Measurements from ENCODE around the gene MYO1D. TPM values are rescaled to one million over a fixed set of nuclear protein-coding genes. Genes with fewer than 3 reads are reported as not detected.
"Not testable (repeated sequence)": the region's sequence is repeated elsewhere in the genome, so short reads cannot be mapped to it uniquely, and the experiment has no call there.

MYO1D gene
- polyA plus RNA-seq, 1 donor: 66.8 TPM

GRCh38 chr17:32659419-32659842, 217.5 kb downstream of the MYO1D start:
- 38% methylated on average over 3 of the region's 5 CpGs for WGBS (ENCODE audit: insufficient coverage, low lambda C conversion rate)
- Histone ChIP-seq H3K36me3 (ENCODE audit: control insufficient read depth, insufficient read depth, low read length) (peaks cover 19% of the 10 kb centered on the region), H3K9me3 (ENCODE audit: control insufficient read depth, low read depth, low read length) (no peaks in the 10 kb centered on the region), H3K27ac (ENCODE audit: low read length) (no peak overlapping the region), H3K4me3 (ENCODE audit: low read length) (no peak overlapping the region), H3K4me1 (ENCODE audit: control insufficient read depth, insufficient read depth, low read length) (peaks cover 3% of the 10 kb centered on the region), H3K27me3 (ENCODE audit: control insufficient read depth, insufficient read depth, low read length) (no peaks in the 10 kb centered on the region)
- peak; percentile 31 to 50 for DNase-seq

- no peaks in the 10 kb centered on the region for H3K27me3 ChIP-seq (ENCODE audit: control insufficient read depth, insufficient read depth, low read length)
- H3K36me3 ChIP-seq (ENCODE audit: control insufficient read depth, insufficient read depth, low read length): peaks cover 21% of the 10 kb centered on the region
- H3K4me3 ChIP-seq (ENCODE audit: low read length): no peak overlapping the region
- H3K27ac ChIP-seq (ENCODE audit: low read length): no peak overlapping the region
- no peak for DNase-seq
- WGBS (ENCODE audit: insufficient coverage, low lambda C conversion rate): 88% methylated on average over 2 of the region's 23 CpGs
- H3K9me3 ChIP-seq (ENCODE audit: control insufficient read depth, low read depth, low read length): no peaks in the 10 kb centered on the region
- peaks cover 3% of the 10 kb centered on the region for H3K4me1 ChIP-seq (ENCODE audit: control insufficient read depth, insufficient read depth, low read length)
Measured at GRCh38 chr17:32658470-32659418, 218.2 kb downstream of the MYO1D start.

- WGBS (ENCODE audit: insufficient coverage, low lambda C conversion rate): 60% methylated on average over 1 of the region's 1 CpG
- DNase-seq: no peak
- H3K4me3 ChIP-seq (ENCODE audit: low read length): no peak overlapping the region
- H3K27ac ChIP-seq (ENCODE audit: low read length): no peak overlapping the region
- H3K36me3 ChIP-seq (ENCODE audit: control insufficient read depth, insufficient read depth, low read length): peaks cover 31% of the 10 kb centered on the region
- H3K4me1 ChIP-seq (ENCODE audit: control insufficient read depth, insufficient read depth, low read length): peaks cover 3% of the 10 kb centered on the region
- H3K27me3 ChIP-seq (ENCODE audit: control insufficient read depth, insufficient read depth, low read length): no peaks in the 10 kb centered on the region
- H3K9me3 ChIP-seq (ENCODE audit: control insufficient read depth, low read depth, low read length): no peaks in the 10 kb centered on the region
Measured at GRCh38 chr17:32656886-32657285, 220.0 kb downstream of the MYO1D start.

- WGBS (ENCODE audit: insufficient coverage, low lambda C conversion rate): no CpG with 5 or more reads among the region's 3 CpGs
Measured at GRCh38 chr17:32654324-32654723, 222.6 kb downstream of the MYO1D start.

DNA sequence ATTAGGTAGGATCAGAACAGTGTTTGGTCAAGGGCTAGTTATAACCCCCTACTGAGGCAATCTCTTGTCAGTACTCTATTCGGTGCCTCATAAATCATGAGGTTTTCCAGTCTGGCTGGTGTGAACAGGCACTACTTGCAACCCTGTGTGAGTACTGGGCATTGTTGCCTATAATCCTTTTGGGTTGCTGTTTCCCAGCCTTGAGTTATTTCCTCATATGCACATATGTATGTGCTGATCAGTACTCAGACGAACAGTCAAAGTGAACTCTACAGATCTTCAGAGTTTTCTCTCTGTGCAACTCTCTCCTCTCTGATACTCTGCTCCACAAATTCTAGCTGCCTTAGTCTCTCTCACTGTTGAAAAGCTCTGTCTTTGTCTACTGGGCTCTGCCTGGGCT, 225.8 kb downstream of the MYO1D start:
- Histone ChIP-seq H3K27me3 (ENCODE audit: control insufficient read depth, insufficient read depth, low read length) (no peaks in the 10 kb centered on the region), H3K27ac (ENCODE audit: low read length) (no peak overlapping the region), H3K36me3 (ENCODE audit: control insufficient read depth, insufficient read depth, low read length) (peaks cover 23% of the 10 kb centered on the region), H3K4me3 (ENCODE audit: low read length) (no peak overlapping the region), H3K9me3 (ENCODE audit: control insufficient read depth, low read depth, low read length) (peaks cover 7% of the 10 kb centered on the region), H3K4me1 (ENCODE audit: control insufficient read depth, insufficient read depth, low read length) (peaks cover 3% of the 10 kb centered on the region)
- no CpG with 5 or more reads among the region's 2 CpGs for WGBS (ENCODE audit: insufficient coverage, low lambda C conversion rate)
- no peak for DNase-seq

More at GRCh38 chr17:32654324-32654723, 222.6 kb downstream of the MYO1D start:
- H3K36me3 ChIP-seq (ENCODE audit: control insufficient read depth, insufficient read depth, low read length): peaks cover 38% of the 10 kb centered on the region
- no peak overlapping the region for H3K4me3 ChIP-seq (ENCODE audit: low read length)
- H3K27me3 ChIP-seq (ENCODE audit: control insufficient read depth, insufficient read depth, low read length): no peaks in the 10 kb centered on the region
- no peak for DNase-seq
- no peak overlapping the region for H3K27ac ChIP-seq (ENCODE audit: low read length)
- H3K4me1 ChIP-seq (ENCODE audit: control insufficient read depth, insufficient read depth, low read length): peaks cover 3% of the 10 kb centered on the region
- H3K9me3 ChIP-seq (ENCODE audit: control insufficient read depth, low read depth, low read length): peaks cover 7% of the 10 kb centered on the region

DNA sequence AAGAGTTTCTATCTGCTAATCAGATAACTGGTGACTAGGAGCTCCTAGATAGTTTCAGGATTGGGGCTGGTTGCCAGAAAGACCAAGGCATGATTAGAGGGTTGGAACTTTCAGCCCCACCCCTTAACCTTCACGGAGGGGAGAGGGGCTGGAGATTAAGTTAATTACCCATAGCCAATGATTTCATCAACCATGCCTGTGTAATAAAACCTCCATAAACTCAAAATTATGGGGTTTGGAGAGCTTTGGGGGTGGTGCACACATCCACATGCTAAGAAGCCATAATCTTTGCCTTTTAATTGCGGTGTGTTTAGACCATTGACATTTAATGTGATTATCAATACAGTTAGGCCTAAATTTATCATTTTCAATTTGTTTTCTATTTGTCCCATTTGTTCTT, 228.5 kb downstream of the MYO1D start:
- 100% methylated on average over 1 of the region's 2 CpGs for WGBS (ENCODE audit: insufficient coverage, low lambda C conversion rate)
- Histone ChIP-seq H3K4me1 (ENCODE audit: control insufficient read depth, insufficient read depth, low read length) (no peaks in the 10 kb centered on the region), H3K27ac (ENCODE audit: low read length) (no peak overlapping the region), H3K36me3 (ENCODE audit: control insufficient read depth, insufficient read depth, low read length) (peaks cover 14% of the 10 kb centered on the region), H3K9me3 (ENCODE audit: control insufficient read depth, low read depth, low read length) (peaks cover 7% of the 10 kb centered on the region), H3K27me3 (ENCODE audit: control insufficient read depth, insufficient read depth, low read length) (no peaks in the 10 kb centered on the region), H3K4me3 (ENCODE audit: low read length) (no peak overlapping the region)
- no peak for DNase-seq

GRCh38 chr17:32646941-32647340, 230.0 kb downstream of the MYO1D start:
- H3K4me3 ChIP-seq (ENCODE audit: low read length): no peak overlapping the region
- H3K27ac ChIP-seq (ENCODE audit: low read length): no peak overlapping the region
- WGBS (ENCODE audit: insufficient coverage, low lambda C conversion rate): no CpG with 5 or more reads among the region's 2 CpGs
- no peaks in the 10 kb centered on the region for H3K4me1 ChIP-seq (ENCODE audit: control insufficient read depth, insufficient read depth, low read length)
- peaks cover 7% of the 10 kb centered on the region for H3K36me3 ChIP-seq (ENCODE audit: control insufficient read depth, insufficient read depth, low read length)
- DNase-seq: no peak
- no peaks in the 10 kb centered on the region for H3K27me3 ChIP-seq (ENCODE audit: control insufficient read depth, insufficient read depth, low read length)
- peaks cover 7% of the 10 kb centered on the region for H3K9me3 ChIP-seq (ENCODE audit: control insufficient read depth, low read depth, low read length)

- WGBS (ENCODE audit: insufficient coverage, low lambda C conversion rate): no CpG with 5 or more reads among the region's 2 CpGs
- H3K9me3 ChIP-seq (ENCODE audit: control insufficient read depth, low read depth, low read length); DNase-seq; H3K27ac ChIP-seq (ENCODE audit: low read length); H3K4me3 ChIP-seq (ENCODE audit: low read length); H3K36me3 ChIP-seq (ENCODE audit: control insufficient read depth, insufficient read depth, low read length); H3K27me3 ChIP-seq (ENCODE audit: control insufficient read depth, insufficient read depth, low read length); H3K4me1 ChIP-seq (ENCODE audit: control insufficient read depth, insufficient read depth, low read length): not testable (repeated sequence)
Measured at GRCh38 chr17:32641514-32641913, 235.4 kb downstream of the MYO1D start.

- WGBS (ENCODE audit: insufficient coverage, low lambda C conversion rate): 32% methylated on average over 2 of the region's 5 CpGs
- no peaks in the 10 kb centered on the region for H3K4me1 ChIP-seq (ENCODE audit: control insufficient read depth, insufficient read depth, low read length)
- DNase-seq: no peak
Measured at GRCh38 chr17:32636598-32637218, 240.2 kb downstream of the MYO1D start.

DNA sequence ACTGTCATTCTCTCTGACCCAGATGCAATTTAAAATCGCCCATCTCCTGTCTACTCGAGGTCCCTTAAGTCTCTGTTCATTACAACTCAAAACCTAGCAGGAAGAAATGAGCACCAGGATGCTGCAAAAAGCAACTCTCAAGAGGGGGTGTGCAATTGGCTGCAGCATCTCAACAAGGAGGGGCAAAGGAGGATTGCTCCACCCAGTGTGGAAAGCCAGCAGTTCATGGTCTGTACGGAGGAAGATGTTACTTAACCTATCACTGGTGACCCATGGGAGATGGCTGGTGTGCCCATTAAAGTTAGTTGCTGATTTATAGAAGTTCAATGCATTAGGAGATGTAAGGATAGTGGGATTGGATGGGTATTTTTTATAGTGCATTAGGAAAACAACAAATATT, 242.8 kb downstream of the MYO1D start:
- H3K9me3 ChIP-seq (ENCODE audit: control insufficient read depth, low read depth, low read length): no peaks in the 10 kb centered on the region
- peaks cover 2% of the 10 kb centered on the region for H3K36me3 ChIP-seq (ENCODE audit: control insufficient read depth, insufficient read depth, low read length)
- no peak for DNase-seq
- no peak overlapping the region for H3K27ac ChIP-seq (ENCODE audit: low read length)
- no peaks in the 10 kb centered on the region for H3K4me1 ChIP-seq (ENCODE audit: control insufficient read depth, insufficient read depth, low read length)
- no CpG with 5 or more reads among the region's 3 CpGs for WGBS (ENCODE audit: insufficient coverage, low lambda C conversion rate)
- no peak overlapping the region for H3K4me3 ChIP-seq (ENCODE audit: low read length)
- no peaks in the 10 kb centered on the region for H3K27me3 ChIP-seq (ENCODE audit: control insufficient read depth, insufficient read depth, low read length)

More at GRCh38 chr17:32636598-32637218, 240.2 kb downstream of the MYO1D start:
- no peaks in the 10 kb centered on the region for H3K9me3 ChIP-seq (ENCODE audit: control insufficient read depth, low read depth, low read length)
- no peak overlapping the region for H3K27ac ChIP-seq (ENCODE audit: low read length)
- no peaks in the 10 kb centered on the region for H3K27me3 ChIP-seq (ENCODE audit: control insufficient read depth, insufficient read depth, low read length)
- no peak overlapping the region for H3K4me3 ChIP-seq (ENCODE audit: low read length)
- H3K36me3 ChIP-seq (ENCODE audit: control insufficient read depth, insufficient read depth, low read length): peaks cover 2% of the 10 kb centered on the region

All from large intestine (tissue), 3 donors.